LNCAP (cell line): ENCODE measurements around the gene CASQ2.

Experiments used
- CTCF ChIP-seq: fragments of 450-650 bp; IDR thresholded peaks from 2 replicates; pipeline ENCODE4 v1.5.1; 2017; ENCODE audit warnings: mild to moderate bottlenecking

The CASQ2 gene

DNA sequence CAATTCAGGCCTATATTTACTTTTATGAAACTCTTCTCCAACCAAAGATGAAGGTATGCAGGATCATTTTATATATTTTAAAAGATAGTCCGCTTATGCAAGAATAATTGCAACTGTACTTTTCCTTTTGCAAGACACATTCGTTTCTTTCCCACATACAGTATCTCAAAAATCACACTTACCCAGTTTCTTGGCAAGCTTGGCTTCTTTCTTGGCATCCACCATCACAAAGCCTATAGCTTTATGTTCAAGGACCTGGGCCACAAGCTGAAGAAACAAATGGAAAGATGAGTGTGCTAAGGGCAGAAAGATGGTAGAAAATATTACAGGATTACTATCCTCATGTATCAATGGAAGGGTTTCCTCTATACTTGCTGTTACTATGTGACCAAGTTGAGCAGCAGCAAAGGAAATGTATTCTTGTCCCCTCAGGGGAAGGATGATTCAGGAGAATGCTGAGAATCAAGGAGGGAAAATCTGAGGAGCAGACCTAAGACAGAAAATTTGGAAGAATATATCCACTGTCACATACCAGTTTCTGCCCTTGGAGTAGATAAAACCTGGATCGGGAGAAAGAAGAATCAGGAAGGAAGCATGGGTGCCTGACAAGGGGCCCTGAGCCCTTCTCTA is 23.8 kb downstream of the CASQ2 start:
- TF ChIP-seq CTCF: no peak

- TF ChIP-seq CTCF: no peak
Measured at GRCh38 chr1:115740811-115741210, 27.7 kb downstream of the CASQ2 start.

DNA sequence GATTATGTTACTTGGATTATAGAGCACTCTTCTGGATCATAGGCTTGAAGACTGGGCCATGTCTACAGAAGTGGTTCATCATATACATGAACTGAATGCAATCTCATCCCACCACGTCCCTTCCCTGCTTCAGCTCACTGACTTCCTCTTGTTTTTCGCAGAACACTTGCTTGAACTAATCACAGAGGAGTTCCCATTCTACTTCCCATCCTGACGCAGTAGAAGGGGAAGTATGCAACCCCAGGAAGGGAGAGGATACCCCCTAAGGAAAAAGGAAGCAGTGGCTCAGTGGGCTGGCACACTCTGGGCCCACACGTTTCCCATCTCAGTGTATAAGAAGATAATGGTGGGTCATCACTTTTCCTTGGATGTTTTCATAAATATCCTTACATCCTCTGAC is 36.2 kb downstream of the CASQ2 start:
- no peak for TF ChIP-seq CTCF

- no peak for TF ChIP-seq CTCF
Measured at GRCh38 chr1:115729756-115730155, 38.8 kb downstream of the CASQ2 start.

DNA sequence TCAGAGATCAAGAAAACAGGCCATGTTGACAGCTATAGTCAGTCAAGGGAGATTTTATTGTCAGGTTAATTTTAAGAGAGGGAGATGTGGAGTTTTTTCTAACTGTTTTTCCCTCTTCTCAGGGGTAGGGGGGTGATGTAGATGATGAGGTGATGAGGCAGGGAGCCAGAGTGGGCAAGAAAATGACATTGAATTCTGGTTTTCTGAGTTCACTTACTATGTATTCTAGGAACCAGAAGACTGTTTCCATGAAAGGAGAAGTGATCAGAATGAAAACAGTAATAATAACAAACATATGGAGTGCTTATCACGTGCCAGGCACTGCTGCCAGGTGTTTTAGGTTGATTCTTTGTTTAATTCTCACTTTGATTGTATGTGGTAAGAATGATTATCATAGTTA is 40.2 kb downstream of the CASQ2 start:
- TF ChIP-seq CTCF: no peak

- TF ChIP-seq CTCF: no peak
Measured at GRCh38 chr1:115727706-115728249, 40.7 kb downstream of the CASQ2 start.

- no peak for TF ChIP-seq CTCF
Measured at GRCh38 chr1:115726570-115726969, 41.9 kb downstream of the CASQ2 start.

DNA sequence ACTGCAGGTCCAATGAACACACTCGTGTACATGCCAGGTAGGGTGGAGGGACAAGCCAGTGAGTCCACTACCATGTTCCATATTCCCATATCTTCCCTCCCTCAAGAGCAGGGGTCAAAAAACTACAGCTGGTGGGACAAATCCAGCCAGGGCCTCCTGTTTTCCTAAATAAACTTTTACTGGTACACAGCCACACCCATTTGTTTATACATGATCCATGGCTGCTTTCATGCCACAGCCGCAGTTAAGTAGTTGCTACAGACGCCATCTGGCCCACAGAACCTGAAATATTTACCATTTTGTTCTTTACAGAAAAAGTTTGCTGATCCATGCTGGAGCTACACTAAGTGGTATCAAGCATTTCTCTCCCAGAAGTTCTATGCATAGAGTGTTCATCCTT is 42.4 kb downstream of the CASQ2 start:
- TF ChIP-seq CTCF: no peak
